IMR-90 (cell line): ENCODE data around the gene STAT1. TPM values are rescaled to one million over a fixed set of nuclear protein-coding genes. Genes with fewer than 3 reads are reported as not detected.

Experiments
- ATAC-seq: fragments of 200-7000 bp; cut with Tn5 transposase; 2 replicates; pipeline ENCODE4 v1.9.1; 2020; ENCODE audit warnings: low read depth, mild to moderate bottlenecking, moderate library complexity
- BruUV-seq: library from RNA; stranded (reverse); fragments of 400-500 nt; replicated peaks from 2 replicates; lab custom pipeline; 2021; lab: Mats Ljungman, UMichigan
- CTCF ChIA-PET: fragments of 300-600 bp; formaldehyde crosslinking; extraction: SDS; loops from one replicate; lab custom pipeline; 2021; ENCODE audit warnings: antibody characterized with exemption; lab: Yijun Ruan, JAX
- POLR2A ChIA-PET: fragments of 300-600 bp; sonication (Branson Sonifier 250); formaldehyde crosslinking; loops from one replicate; lab custom pipeline; 2022; ENCODE audit warnings: antibody characterized with exemption; ENCODE audit not compliant: unreplicated experiment; lab: Charles Lee
- DNase-seq: peaks from one replicate; pipeline ENCODE4 v3.0.0; 2013
- H2AFZ ChIP-seq: replicated peaks from 2 replicates; pipeline ENCODE3; 2013; ENCODE audit warnings: low read length, mild to moderate bottlenecking; ENCODE audit not compliant: poor library complexity
- H2AK5ac ChIP-seq: 2 replicates; pipeline ENCODE4 v1.6.1; 2013; ENCODE audit warnings: low read depth, low read length, inconsistent platforms
- H2AK9ac ChIP-seq: replicated peaks from 2 replicates; pipeline ENCODE3; 2013; ENCODE audit warnings: mild to moderate bottlenecking, low read depth, low read length, moderate library complexity; ENCODE audit not compliant: poor library complexity
- H2BK120ac ChIP-seq: 2 replicates; pipeline ENCODE4 v1.6.1; 2013; ENCODE audit warnings: low read depth, low read length, inconsistent platforms
- H2BK15ac ChIP-seq: 3 replicates; pipeline ENCODE4 v1.6.1; 2013; ENCODE audit warnings: low read depth, low read length, inconsistent platforms
- H2BK20ac ChIP-seq: 2 replicates; pipeline ENCODE4 v1.6.1; 2013; ENCODE audit warnings: low read depth, mild to moderate bottlenecking, inconsistent platforms, low read length, moderate library complexity
- H2BK5ac ChIP-seq: 2 replicates; pipeline ENCODE4 v1.6.1; 2013; ENCODE audit warnings: mild to moderate bottlenecking, low read depth, low read length, inconsistent platforms; ENCODE audit not compliant: poor library complexity, severe bottlenecking
- H3K14ac ChIP-seq: replicated peaks from 2 replicates; pipeline ENCODE4 v1.6.1; 2013; ENCODE audit warnings: low read depth, low read length, inconsistent platforms
- H3K18ac ChIP-seq: 2 replicates; pipeline ENCODE4 v1.6.1; 2013; ENCODE audit warnings: low read depth, low read length, control low read depth
- H3K23ac ChIP-seq: 2 replicates; pipeline ENCODE4 v1.6.1; 2013; ENCODE audit warnings: low read depth, low read length, inconsistent platforms
- H3K27ac ChIP-seq: 2 replicates; pipeline ENCODE4 v1.5.1; 2013; ENCODE audit warnings: mild to moderate bottlenecking, control low read depth, low read length; ENCODE audit not compliant: insufficient read depth
- H3K27me3 ChIP-seq: 2 replicates; pipeline ENCODE4 v1.6.1; 2013; ENCODE audit warnings: low read length; ENCODE audit not compliant: control insufficient read depth, insufficient read depth
- H3K36me3 ChIP-seq: 2 replicates; pipeline ENCODE4 v1.6.1; 2013; ENCODE audit warnings: low read length, mixed read lengths; ENCODE audit not compliant: control insufficient read depth, insufficient read depth
- H3K4ac ChIP-seq: 2 replicates; pipeline ENCODE4 v1.6.1; 2013; ENCODE audit warnings: low read depth, low read length, inconsistent platforms
- H3K4me1 ChIP-seq: 2 replicates; pipeline ENCODE4 v1.6.1; 2013; ENCODE audit warnings: low read length, mixed read lengths; ENCODE audit not compliant: control insufficient read depth, insufficient read depth
- H3K4me2 ChIP-seq: 2 replicates; pipeline ENCODE4 v1.6.1; 2013; ENCODE audit warnings: low read depth, mild to moderate bottlenecking, control low read depth, low read length, moderate library complexity
- H3K4me3 ChIP-seq: 2 replicates; pipeline ENCODE4 v1.5.1; 2013; ENCODE audit warnings: low read depth, mild to moderate bottlenecking, control low read depth, low read length, moderate library complexity; ENCODE audit not compliant: insufficient read depth
- H3K56ac ChIP-seq: 2 replicates; pipeline ENCODE4 v1.6.1; 2013; ENCODE audit warnings: low read length, inconsistent platforms; ENCODE audit not compliant: insufficient read depth; ENCODE audit errors: extremely low read depth
- H3K79me1 ChIP-seq, 2 experiments: 2 replicates each; pipeline ENCODE4 v1.6.1; 2013; ENCODE audit warnings: low read length in 2 of 2, inconsistent platforms in 1 of 2, low read depth in 1 of 2
- H3K9ac ChIP-seq: 2 replicates; pipeline ENCODE4 v1.6.1; 2013; ENCODE audit warnings: low read depth, low read length, control low read depth
- H3K9me1 ChIP-seq: 2 replicates; pipeline ENCODE4 v1.6.1; 2013; ENCODE audit warnings: low read length, inconsistent platforms; ENCODE audit not compliant: insufficient read depth
- H3K9me3 ChIP-seq: 2 replicates; pipeline ENCODE4 v1.6.1; 2013; ENCODE audit warnings: low read length; ENCODE audit not compliant: control insufficient read depth, insufficient read depth
- H4K20me1 ChIP-seq: 2 replicates; pipeline ENCODE4 v1.6.1; 2013; ENCODE audit warnings: low read length, inconsistent platforms; ENCODE audit not compliant: insufficient read depth
- H4K5ac ChIP-seq: 2 replicates; pipeline ENCODE4 v1.6.1; 2013; ENCODE audit warnings: mild to moderate bottlenecking, low read depth, low read length, control low read depth
- H4K8ac ChIP-seq, 2 experiments: 2 replicates each; pipeline ENCODE4 v1.6.1; 2013; ENCODE audit warnings: low read depth in 2 of 2, low read length in 2 of 2, control low read depth in 1 of 2, inconsistent platforms in 1 of 2
- H4K91ac ChIP-seq: 2 replicates; pipeline ENCODE4 v1.6.1; 2013; ENCODE audit warnings: low read depth, low read length, inconsistent platforms; ENCODE audit not compliant: insufficient read depth
- FOS ChIP-seq: fragments of 150-350 bp; IDR thresholded peaks from 2 replicates; pipeline ENCODE4 v1.6.1; 2016; ENCODE audit warnings: low read depth, low read length
- NFE2L2 ChIP-seq: fragments of 150-350 bp; IDR thresholded peaks from 2 replicates; pipeline ENCODE4 v1.6.1; 2016; ENCODE audit warnings: low read depth, mild to moderate bottlenecking, low read length
- POLR2A ChIP-seq: IDR thresholded peaks from 2 replicates; pipeline ENCODE4 v1.6.1; 2012; ENCODE audit warnings: mild to moderate bottlenecking, low read depth, low read length
- SMC3 ChIP-seq: fragments of 150-350 bp; IDR thresholded peaks from 2 replicates; pipeline ENCODE4 v1.6.1; 2016; ENCODE audit warnings: low read depth, mild to moderate bottlenecking, antibody characterized with exemption, low read length, moderate library complexity
- WGBS, 2 experiments: methylation state at CpG; one replicate each; pipeline versions ENCODE4 v1.1.5 to v1.1.7; 2013; ENCODE audit warnings: missing lambda C conversion rate in 2 of 2; ENCODE audit not compliant: insufficient read length in 1 of 2; ENCODE audit errors: extremely low coverage in 2 of 2; 5-methylcytosine and 5-hydroxymethylcytosine counted together
- dilution Hi-C: fragments of 300-500 bp; cut with HindIII; formaldehyde crosslinking; loops from one replicate; pipeline ENCODE4 v1.14.3; 2018; ENCODE audit warnings: low sequenced_read_pairs; ENCODE audit not compliant: unreplicated experiment
- in situ Hi-C: fragments of 300-500 bp; cut with MboI; formaldehyde crosslinking; loops from 3 replicates; pipeline ENCODE4 v1.14.3; 2019; ENCODE audit warnings: low sequenced_read_pairs, inconsistent platforms, mixed read lengths
- intact Hi-C: fragments of 100-400 bp; cut with micrococcal nuclease; formaldehyde crosslinking; loops from 2 replicates; pipeline ENCODE4 v1.10.0; 2022
- polyA plus RNA-seq, 3 experiments: library from polyadenylated mRNA; depleted of rRNA; stranded (reverse); fragments of >200 nt; gene quantifications; 2 replicates each; pipeline ENCODE4 v1.2.3, GENCODE V29; 2012; ENCODE audit warnings: low replicate concordance in 1 of 3
- total RNA-seq: library from RNA; depleted of rRNA; stranded (reverse); fragments of >200 nt; gene quantifications from 2 replicates; pipeline ENCODE4 v1.2.3, GENCODE V29; 2012
- TF ChIP-seq, protein P1 (sequence below): conservative IDR thresholded peaks from 2 replicates; pipeline ENCODE4 v1.5.1; 2012; ENCODE audit warnings: mild to moderate bottlenecking, low read depth, low read length, improper control_type of control experiment

Gene STAT1
- total and polyA plus RNA-seq, 2 of the 4 experiments (the other 2 are of a cell fraction), result 43.2 to 67.9 TPM

DNA sequence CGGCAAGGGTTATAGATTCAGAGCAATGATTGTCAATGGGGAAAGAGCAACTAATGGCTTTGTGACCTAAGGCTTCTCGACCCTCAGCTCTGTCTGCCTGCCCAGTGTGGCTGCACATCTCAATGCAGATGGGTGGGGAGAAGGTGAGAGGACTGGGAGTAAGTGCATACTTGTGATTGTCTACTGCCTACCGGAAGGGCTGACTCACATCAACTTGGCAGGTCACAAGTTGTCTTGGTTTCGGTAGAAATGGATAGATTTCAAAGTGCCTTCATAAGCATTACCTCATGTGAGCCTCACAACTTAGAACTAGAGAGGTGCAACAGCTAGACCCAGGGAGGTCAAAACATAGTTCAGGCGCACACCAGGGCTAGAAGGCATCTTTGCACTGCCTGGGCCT lies 29.4 kb downstream of the STAT1 start:
- dilution Hi-C loops, result no loop called here

More for the DNA sequence above, 29.4 kb downstream of the STAT1 start:
- Histone ChIP-seq H3K9me1 (peaks cover 17% of the 10 kb centered on the region), H3K9me3 (no peaks in the 10 kb centered on the region), H2AK9ac (peak overlapping the region; percentile 33), H2AFZ (no peak overlapping the region), H3K36me3 (peaks cover 60% of the 10 kb centered on the region), H3K23ac (no peak overlapping the region), H3K4me1 (peaks cover 3% of the 10 kb centered on the region), H3K4me3 (no peak overlapping the region), H3K4ac (no peak overlapping the region), H4K20me1 (peaks cover 35% of the 10 kb centered on the region), H3K14ac (no peak overlapping the region), H3K18ac (no peak overlapping the region), H3K27ac (no peak overlapping the region), H4K91ac (no peak overlapping the region), H2BK20ac (no peak overlapping the region), H3K56ac (no peak overlapping the region), H3K9ac (no peak overlapping the region), H3K27me3 (no peaks in the 10 kb centered on the region), H3K79me1 (peaks cover 0 to 16% of the 10 kb centered on the region in 2 experiments; a peak in 1 of 4 replicates), H4K5ac (no peak overlapping the region), H2BK15ac (no peak overlapping the region), H2BK5ac (no peak overlapping the region), H2BK120ac (no peak overlapping the region), H2AK5ac (no peak overlapping the region), H4K8ac (no peak overlapping the region), H3K4me2 (no peak overlapping the region)
- intact Hi-C loops (no loop called here), in situ Hi-C loops (no loop called here)
- TF ChIP-seq, protein P1, sequence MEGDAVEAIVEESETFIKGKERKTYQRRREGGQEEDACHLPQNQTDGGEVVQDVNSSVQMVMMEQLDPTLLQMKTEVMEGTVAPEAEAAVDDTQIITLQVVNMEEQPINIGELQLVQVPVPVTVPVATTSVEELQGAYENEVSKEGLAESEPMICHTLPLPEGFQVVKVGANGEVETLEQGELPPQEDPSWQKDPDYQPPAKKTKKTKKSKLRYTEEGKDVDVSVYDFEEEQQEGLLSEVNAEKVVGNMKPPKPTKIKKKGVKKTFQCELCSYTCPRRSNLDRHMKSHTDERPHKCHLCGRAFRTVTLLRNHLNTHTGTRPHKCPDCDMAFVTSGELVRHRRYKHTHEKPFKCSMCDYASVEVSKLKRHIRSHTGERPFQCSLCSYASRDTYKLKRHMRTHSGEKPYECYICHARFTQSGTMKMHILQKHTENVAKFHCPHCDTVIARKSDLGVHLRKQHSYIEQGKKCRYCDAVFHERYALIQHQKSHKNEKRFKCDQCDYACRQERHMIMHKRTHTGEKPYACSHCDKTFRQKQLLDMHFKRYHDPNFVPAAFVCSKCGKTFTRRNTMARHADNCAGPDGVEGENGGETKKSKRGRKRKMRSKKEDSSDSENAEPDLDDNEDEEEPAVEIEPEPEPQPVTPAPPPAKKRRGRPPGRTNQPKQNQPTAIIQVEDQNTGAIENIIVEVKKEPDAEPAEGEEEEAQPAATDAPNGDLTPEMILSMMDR, result no peak
- TF ChIP-seq POLR2A, result no peak
- TF ChIP-seq SMC3, result no peak
- TF ChIP-seq FOS, result no peak
- TF ChIP-seq NFE2L2, result no peak
- POLR2A ChIA-PET, result interaction anchor here (0.5 kb wide), 1 partner anchor 12 kb away, joined by 4 read pairs; no protein-coding TSS in a partner anchor
- CTCF ChIA-PET, result interaction anchor here (0.5 kb wide), 1 partner anchor 126 kb away, joined by 3 read pairs; no protein-coding TSS in a partner anchor
- ATAC-seq (no peak), DNase-seq (peak; percentile 86)
- WGBS, 2 experiments, result 100% methylated on average over 2 of the region's 5 CpGs; no CpG with 5 or more reads in 1 of the 2 experiments
- BruUV-seq, result no TSS peak
